ENCODE measurements around the gene LGI4.

Gene LGI4

GRCh38 chr19:35144600-35145436 is 10.0 kb upstream of the LGI4 start:
- TF ChIP-seq POLR2AphosphoS5 (IDR thresholded peaks at IDR 0.05; ENCODE audit: low read depth, low read length), result no peak
- TF ChIP-seq TAF1 (IDR thresholded peaks at IDR 0.05; ENCODE audit: borderline replicate concordance, insufficient read depth, low read length), result no peak
- no peak for TF ChIP-seq REST (IDR thresholded peaks at IDR 0.05; ENCODE audit: insufficient read depth in 1 of 2, low read depth in 2 of 2, low read length in 2 of 2)
- TF ChIP-seq SIN3A (IDR thresholded peaks at IDR 0.05; ENCODE audit: borderline replicate concordance, insufficient read depth, low read length), result no peak
- TF ChIP-seq FOXP2 (optimal IDR thresholded peaks at IDR 0.05; ENCODE audit: borderline replicate concordance, extremely low read depth, extremely low read length, insufficient read depth), result no peak

GRCh38 chr19:35144259-35144599 is 9.4 kb upstream of the LGI4 start:
- TF ChIP-seq REST (IDR thresholded peaks at IDR 0.05; ENCODE audit: insufficient read depth in 1 of 2, low read depth in 2 of 2, low read length in 2 of 2) (no peak), TAF1 (IDR thresholded peaks at IDR 0.05; ENCODE audit: borderline replicate concordance, insufficient read depth, low read length) (no peak), POLR2AphosphoS5 (IDR thresholded peaks at IDR 0.05; ENCODE audit: low read depth, low read length) (no peak), FOXP2 (optimal IDR thresholded peaks at IDR 0.05; ENCODE audit: borderline replicate concordance, extremely low read depth, extremely low read length, insufficient read depth) (no peak), SIN3A (IDR thresholded peaks at IDR 0.05; ENCODE audit: borderline replicate concordance, insufficient read depth, low read length) (no peak)

- no peak for TF ChIP-seq SIN3A (IDR thresholded peaks at IDR 0.05; ENCODE audit: borderline replicate concordance, insufficient read depth, low read length)
- no peak for TF ChIP-seq POLR2AphosphoS5 (IDR thresholded peaks at IDR 0.05; ENCODE audit: low read depth, low read length)
- TF ChIP-seq FOXP2 (optimal IDR thresholded peaks at IDR 0.05; ENCODE audit: borderline replicate concordance, extremely low read depth, extremely low read length, insufficient read depth), result no peak
- no peak for TF ChIP-seq REST (IDR thresholded peaks at IDR 0.05; ENCODE audit: insufficient read depth in 1 of 2, low read depth in 2 of 2, low read length in 2 of 2)
- TF ChIP-seq TAF1 (IDR thresholded peaks at IDR 0.05; ENCODE audit: borderline replicate concordance, insufficient read depth, low read length), result no peak
Observed at GRCh38 chr19:35143818-35144217, 9.0 kb upstream of the LGI4 start.

- TF ChIP-seq POLR2AphosphoS5 (IDR thresholded peaks at IDR 0.05; ENCODE audit: low read depth, low read length) (no peak), TAF1 (IDR thresholded peaks at IDR 0.05; ENCODE audit: borderline replicate concordance, insufficient read depth, low read length) (no peak), REST (IDR thresholded peaks at IDR 0.05; ENCODE audit: insufficient read depth in 1 of 2, low read depth in 2 of 2, low read length in 2 of 2) (no peak), SIN3A (IDR thresholded peaks at IDR 0.05; ENCODE audit: borderline replicate concordance, insufficient read depth, low read length) (no peak), FOXP2 (optimal IDR thresholded peaks at IDR 0.05; ENCODE audit: borderline replicate concordance, extremely low read depth, extremely low read length, insufficient read depth) (no peak)
Observed at GRCh38 chr19:35143231-35143715, 8.4 kb upstream of the LGI4 start, which contains the start of gene FXYD7. Gene FXYD7 (plus strand): TSS chr19:35143255. CDS start chr19:35143334, 79 bp downstream.
